Activated T-cell treated with anti-CD3 and anti-CD28 coated beads, Interleukin-2, amount 50 U/mL, for 24 hours (primary cell): Measurements from ENCODE around the gene RALY.
"Not testable (repeated sequence)": the region's sequence is repeated elsewhere in the genome, so short reads cannot be mapped to it uniquely, and the experiment has no call there.

Source experiments
- DNase-seq: peaks from one replicate; pipeline ENCODE4 v3.0.0-alpha.2; 2020
- H3K27ac Mint-ChIP-seq: 2 replicates; pipeline ENCODE4 v1.8.0; 2020; ENCODE audit warnings: mild to moderate bottlenecking, mixed read lengths
- H3K27me3 Mint-ChIP-seq: 2 replicates; pipeline ENCODE4 v1.8.0; 2020; ENCODE audit warnings: mixed read lengths
- H3K36me3 Mint-ChIP-seq: 2 replicates; pipeline ENCODE4 v1.8.0; 2020; ENCODE audit warnings: low read depth, mixed read lengths
- H3K4me1 Mint-ChIP-seq: 2 replicates; pipeline ENCODE4 v1.8.0; 2020; ENCODE audit warnings: low read depth, mixed read lengths
- H3K4me3 Mint-ChIP-seq: 2 replicates; pipeline ENCODE4 v1.8.0; 2020; ENCODE audit warnings: mild to moderate bottlenecking, moderate library complexity, mixed read lengths
- H3K9me3 Mint-ChIP-seq: 2 replicates; pipeline ENCODE4 v1.8.0; 2020; ENCODE audit warnings: mixed read lengths

Gene RALY

DNA sequence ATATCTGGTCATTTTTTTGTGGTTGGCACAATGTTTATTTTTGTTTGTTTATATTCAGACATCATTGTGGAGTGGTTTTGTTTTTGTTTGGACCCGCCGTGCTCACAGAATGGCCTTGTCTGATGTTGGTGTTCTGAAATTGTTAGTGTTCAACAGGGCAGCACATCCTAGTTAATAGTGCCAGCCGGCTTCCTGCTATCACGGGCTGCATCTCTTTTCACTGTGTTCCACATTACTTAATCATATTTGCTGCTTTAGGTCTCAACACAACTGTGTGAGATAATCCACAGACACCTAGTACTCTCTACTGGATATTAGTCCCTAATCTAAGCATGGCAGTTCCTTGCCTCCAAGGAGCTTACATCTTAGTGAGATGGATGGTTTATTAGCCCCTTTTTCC, 121.1 kb downstream of the RALY start:
- H3K4me1 Mint-ChIP-seq: peaks cover 14% of the 10 kb centered on the region
- no peak for DNase-seq
- H3K9me3 Mint-ChIP-seq: no peaks in the 10 kb centered on the region
- H3K36me3 Mint-ChIP-seq: peaks cover 24% of the 10 kb centered on the region
- H3K27me3 Mint-ChIP-seq: no peaks in the 10 kb centered on the region
- H3K27ac Mint-ChIP-seq: no peak overlapping the region
- no peak overlapping the region for H3K4me3 Mint-ChIP-seq

DNA sequence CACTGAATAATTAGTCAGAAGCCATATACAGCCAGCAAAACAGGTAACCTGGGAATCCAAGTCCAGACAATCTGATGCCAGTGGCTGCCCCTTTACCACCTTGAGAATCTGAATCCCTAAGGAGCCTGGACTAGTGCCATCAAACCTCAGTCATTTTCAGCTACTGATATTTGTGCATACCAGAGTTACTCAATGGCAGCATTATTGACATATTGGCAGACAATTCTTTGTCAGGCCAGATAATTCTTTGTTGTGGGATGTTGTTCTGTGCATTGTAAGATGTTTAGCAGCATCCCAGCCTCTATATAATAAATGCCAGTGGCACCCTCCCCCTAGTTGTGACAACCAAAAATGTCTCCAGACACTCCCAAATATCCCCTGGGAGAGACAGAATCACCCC, 121.5 kb downstream of the RALY start:
- H3K27ac Mint-ChIP-seq: no peak overlapping the region
- H3K27me3 Mint-ChIP-seq: no peaks in the 10 kb centered on the region
- peaks cover 19% of the 10 kb centered on the region for H3K36me3 Mint-ChIP-seq
- no peak overlapping the region for H3K4me3 Mint-ChIP-seq
- DNase-seq: no peak
- no peaks in the 10 kb centered on the region for H3K9me3 Mint-ChIP-seq
- H3K4me1 Mint-ChIP-seq: peaks cover 11% of the 10 kb centered on the region

DNA sequence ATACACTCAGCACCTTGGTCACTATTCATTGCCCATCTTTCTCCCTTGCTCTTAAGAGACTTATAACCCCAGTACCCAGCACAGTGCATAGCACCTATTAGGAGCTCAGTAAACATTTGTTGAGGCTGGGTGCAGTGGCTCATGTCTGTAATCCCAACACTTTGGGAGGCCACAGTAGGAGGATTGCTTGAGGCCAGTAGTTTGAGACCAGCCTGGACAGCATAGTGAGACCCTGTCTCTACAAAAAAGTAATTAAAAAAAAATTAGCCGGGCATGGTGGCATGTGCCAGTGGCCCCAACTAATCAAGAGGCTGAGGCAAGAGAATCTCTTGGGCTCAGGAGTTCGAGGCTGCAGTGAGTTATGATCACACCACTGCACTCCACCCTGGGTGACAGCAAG, 126.5 kb downstream of the RALY start:
- no peak overlapping the region for H3K4me3 Mint-ChIP-seq
- no peaks in the 10 kb centered on the region for H3K9me3 Mint-ChIP-seq
- no peak overlapping the region for H3K27ac Mint-ChIP-seq
- no peaks in the 10 kb centered on the region for H3K36me3 Mint-ChIP-seq
- H3K4me1 Mint-ChIP-seq: peaks cover 10% of the 10 kb centered on the region
- no peaks in the 10 kb centered on the region for H3K27me3 Mint-ChIP-seq
- DNase-seq: no peak

DNA sequence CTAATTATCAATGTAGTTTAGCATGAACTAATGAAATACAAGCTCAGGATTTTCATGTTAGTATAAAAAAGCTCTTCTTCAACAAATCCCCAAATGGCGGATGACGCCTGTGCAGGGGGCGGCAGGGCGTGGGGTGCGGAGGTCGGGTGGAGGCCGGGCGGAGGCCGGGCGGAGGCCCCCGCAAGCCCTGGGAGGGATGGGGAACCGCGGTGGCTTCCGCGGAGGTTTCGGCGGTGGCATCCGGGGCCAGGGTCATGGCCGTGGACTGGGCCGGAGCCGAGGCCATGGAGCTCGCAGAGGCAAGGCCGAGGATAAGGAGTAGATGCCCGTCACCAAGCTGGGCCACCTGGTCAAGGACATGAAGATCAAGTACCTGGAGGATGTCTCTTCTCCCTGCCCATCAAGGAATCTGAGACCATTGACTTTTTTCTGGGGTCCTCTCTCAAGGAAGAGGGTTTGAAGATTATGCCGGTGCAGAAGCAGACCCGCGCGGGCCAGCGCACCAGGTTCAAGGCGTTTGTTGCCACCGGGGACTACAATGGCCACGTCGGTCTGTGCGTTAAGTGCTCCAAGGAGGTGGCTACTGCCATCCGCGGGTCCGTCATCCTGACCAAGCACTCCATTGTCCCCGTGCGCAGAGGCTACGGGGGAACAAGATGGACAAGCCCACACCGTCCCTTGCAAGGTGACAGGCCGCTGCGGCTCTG, 128.7 kb downstream of the RALY start:
- Mint-ChIP-seq H3K27ac (no peak overlapping the region), H3K4me3 (no peak overlapping the region), H3K9me3 (no peaks in the 10 kb centered on the region), H3K4me1 (peaks cover 10% of the 10 kb centered on the region), H3K36me3 (no peaks in the 10 kb centered on the region), H3K27me3 (no peaks in the 10 kb centered on the region)
- DNase-seq: no peak

DNA sequence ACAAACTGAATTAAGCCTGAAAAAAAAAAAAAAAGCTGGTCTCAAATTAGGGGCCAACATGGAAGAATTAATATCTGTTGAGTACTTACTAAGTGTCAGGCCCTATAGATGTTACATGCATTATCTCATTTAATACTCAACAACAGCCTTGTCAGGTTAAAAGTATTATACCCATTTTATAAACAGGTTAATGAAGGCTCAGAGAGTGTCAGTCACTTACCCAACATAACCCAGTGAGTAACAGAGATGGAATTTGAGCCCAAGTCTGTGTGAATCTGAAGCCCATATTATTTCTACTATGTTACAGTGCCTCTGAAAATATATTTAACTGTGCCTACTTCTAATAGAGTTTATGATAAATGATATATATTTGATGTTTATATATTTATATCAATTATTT, 129.6 kb downstream of the RALY start:
- Mint-ChIP-seq H3K4me3 (no peak overlapping the region), H3K27ac (no peak overlapping the region), H3K36me3 (no peaks in the 10 kb centered on the region), H3K27me3 (no peaks in the 10 kb centered on the region), H3K9me3 (no peaks in the 10 kb centered on the region), H3K4me1 (peaks cover 10% of the 10 kb centered on the region)
- no peak for DNase-seq

DNA sequence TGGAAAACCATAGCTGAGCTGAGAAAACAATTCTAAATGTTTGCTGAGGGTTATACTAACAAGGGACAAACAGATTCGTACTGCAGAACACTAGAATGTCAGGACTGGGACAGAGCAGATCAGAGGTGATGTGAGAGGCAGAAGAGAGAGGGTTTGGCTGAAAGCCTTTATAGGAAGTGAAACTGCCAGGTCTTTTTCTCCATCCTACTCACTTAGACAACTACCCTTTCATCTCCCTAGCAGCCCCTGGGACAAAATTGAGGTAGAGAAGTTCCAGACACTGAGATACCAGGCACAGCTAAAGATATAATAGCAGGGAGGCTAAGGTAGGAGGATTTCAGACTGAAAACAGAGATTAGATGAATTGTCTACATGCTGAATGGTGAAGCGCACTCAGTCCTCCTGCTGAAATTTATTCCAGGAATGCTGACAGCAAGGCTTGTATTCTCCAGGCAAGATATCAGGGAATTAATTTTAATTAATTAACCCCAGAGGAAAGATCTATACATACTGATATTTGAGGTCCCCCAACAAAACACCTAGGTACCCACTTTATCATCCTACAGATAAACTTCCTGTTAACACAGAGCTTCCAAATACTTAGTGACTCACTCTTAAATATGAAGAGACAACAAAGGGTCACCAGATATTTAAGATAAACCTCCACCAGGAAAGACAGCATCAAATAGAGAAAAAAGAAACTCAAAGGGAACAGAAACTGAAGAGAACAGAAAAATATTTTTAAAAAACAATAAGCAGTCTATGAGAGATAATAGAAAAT, 130.9 kb downstream of the RALY start:
- Mint-ChIP-seq H3K9me3 (no peaks in the 10 kb centered on the region), H3K27ac (no peak overlapping the region), H3K36me3 (no peaks in the 10 kb centered on the region), H3K4me1 (peaks cover 14% of the 10 kb centered on the region), H3K4me3 (no peak overlapping the region), H3K27me3 (no peaks in the 10 kb centered on the region)
- no peak for DNase-seq

DNA sequence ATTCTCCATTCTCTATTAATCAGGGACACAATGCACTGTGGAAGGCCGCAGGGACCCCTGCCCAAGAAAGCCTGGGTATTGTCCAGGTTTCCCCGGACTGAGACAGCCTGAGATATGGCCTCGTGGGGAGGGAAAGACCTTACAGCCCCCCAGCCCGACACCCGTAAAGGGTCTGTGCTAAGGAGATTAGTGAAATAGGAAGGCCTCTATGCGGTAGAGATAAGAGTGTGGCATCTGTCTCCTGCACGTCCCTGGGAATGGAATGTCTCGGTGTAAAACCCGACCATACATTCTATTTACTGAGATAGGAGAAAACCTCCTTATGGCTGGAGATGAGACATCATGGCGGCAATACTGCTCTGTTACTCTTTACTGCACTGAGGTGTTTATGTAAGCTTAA, 134.1 kb downstream of the RALY start:
- peaks cover 14% of the 10 kb centered on the region for H3K4me1 Mint-ChIP-seq
- no peak overlapping the region for H3K4me3 Mint-ChIP-seq
- H3K36me3 Mint-ChIP-seq: no peaks in the 10 kb centered on the region
- H3K27ac Mint-ChIP-seq: no peak overlapping the region
- no peak for DNase-seq
- no peaks in the 10 kb centered on the region for H3K9me3 Mint-ChIP-seq
- H3K27me3 Mint-ChIP-seq: no peaks in the 10 kb centered on the region

DNA sequence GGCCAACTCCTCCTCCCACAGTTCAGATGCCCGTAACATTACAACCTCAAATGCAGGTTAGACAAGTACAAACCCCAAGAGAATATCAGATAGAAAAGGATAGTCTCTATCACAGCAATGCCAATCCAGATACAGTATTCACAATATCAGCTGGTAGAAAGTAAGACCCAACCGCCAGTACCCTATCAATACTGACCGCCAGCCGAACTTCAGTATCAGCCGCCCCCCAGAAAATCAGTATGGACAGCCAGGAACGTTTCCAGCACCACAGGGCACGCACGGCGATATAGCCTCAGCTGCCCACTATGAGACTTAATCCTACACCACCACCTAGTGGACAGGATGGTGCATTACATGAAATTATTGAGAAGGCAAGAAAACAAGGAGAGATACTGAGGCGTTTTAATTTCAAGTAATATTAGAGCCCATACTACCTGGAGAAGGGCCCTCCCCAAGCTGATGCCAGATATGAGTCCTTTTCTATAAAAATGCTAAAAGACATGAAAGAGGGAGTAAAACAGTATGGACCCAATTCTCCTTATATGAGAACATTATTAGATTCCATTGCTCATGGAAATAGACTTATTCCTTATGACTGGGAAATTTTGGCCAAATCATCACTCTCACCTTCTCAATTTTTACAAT, 135.9 kb downstream of the RALY start:
- no peaks in the 10 kb centered on the region for H3K36me3 Mint-ChIP-seq
- H3K4me3 Mint-ChIP-seq: no peak overlapping the region
- H3K27me3 Mint-ChIP-seq: no peaks in the 10 kb centered on the region
- no peaks in the 10 kb centered on the region for H3K9me3 Mint-ChIP-seq
- peak; percentile 68 for DNase-seq
- peaks cover 8% of the 10 kb centered on the region for H3K4me1 Mint-ChIP-seq
- H3K27ac Mint-ChIP-seq: no peak overlapping the region

DNA sequence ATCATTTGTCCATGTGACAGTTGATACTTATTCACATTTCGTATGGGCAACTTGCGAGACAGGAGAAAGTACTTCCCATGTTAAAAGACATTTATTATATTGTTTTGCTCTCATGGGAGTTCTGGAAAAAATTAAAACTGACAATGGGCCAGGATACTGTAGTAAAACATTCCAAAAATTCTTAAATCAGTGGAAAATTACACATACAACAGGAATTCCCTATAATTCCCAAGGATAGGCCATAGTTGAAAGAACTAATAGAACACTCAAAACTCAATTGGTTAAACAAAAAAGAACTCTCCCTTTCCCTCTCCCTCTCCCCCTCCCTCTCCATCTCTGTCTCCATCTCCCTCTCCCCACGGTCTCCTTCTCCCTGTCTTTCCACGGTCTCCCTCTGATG, 137.8 kb downstream of the RALY start:
- Mint-ChIP-seq H3K4me3 (no peak overlapping the region), H3K4me1 (peaks cover 4% of the 10 kb centered on the region), H3K27me3 (no peaks in the 10 kb centered on the region), H3K36me3 (no peaks in the 10 kb centered on the region), H3K27ac (no peak overlapping the region), H3K9me3 (no peaks in the 10 kb centered on the region)
- DNase-seq: no peak

DNA sequence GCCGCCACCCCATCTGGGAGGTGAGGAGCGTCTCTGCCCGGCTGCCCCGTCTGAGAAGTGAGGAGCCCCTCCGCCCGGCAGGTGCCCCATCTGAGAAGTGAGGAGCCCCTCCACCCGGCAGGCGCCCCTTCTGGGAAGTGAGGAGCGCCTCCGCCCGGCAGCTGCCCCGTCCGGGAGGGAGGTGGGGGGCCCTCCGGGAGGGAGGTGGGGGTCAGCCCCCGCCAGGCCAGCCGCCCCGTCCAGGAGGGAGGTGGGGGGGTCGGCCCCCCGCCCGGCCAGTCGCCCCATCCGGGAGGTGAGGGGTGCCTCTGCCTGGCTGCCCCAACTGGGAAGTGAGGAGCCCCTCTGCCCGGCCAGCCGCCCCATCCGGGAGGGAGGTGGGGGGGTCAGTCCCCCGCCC, 138.8 kb downstream of the RALY start:
- H3K36me3 Mint-ChIP-seq: not testable (repeated sequence)

DNA sequence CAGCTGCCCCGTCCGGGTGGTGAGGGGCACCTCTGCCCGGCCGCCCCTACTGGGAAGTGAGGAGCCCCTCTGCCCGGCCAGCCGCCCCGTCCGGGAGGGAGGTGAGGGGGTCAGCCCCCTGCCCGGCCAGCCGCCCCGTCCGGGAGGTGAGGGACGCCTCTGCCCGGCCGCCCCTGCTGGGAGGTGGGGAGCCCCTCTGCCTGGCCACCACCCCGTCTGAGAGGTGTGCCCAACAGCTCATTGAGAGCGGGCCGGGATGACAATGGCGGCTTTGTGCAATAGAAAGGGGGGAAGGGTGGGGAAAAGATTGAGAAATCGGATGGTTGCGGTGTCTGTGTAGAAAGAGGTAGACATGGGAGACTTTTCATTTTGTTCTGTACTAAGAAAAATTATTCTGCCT, 139.2 kb downstream of the RALY start:
- not testable (repeated sequence) for H3K4me3 Mint-ChIP-seq, H3K27me3 Mint-ChIP-seq, DNase-seq, H3K36me3 Mint-ChIP-seq, H3K9me3 Mint-ChIP-seq, H3K4me1 Mint-ChIP-seq, H3K27ac Mint-ChIP-seq

More for the DNA sequence above, 138.8 kb downstream of the RALY start:
- not testable (repeated sequence) for H3K9me3 Mint-ChIP-seq, H3K4me3 Mint-ChIP-seq, DNase-seq, H3K4me1 Mint-ChIP-seq, H3K27me3 Mint-ChIP-seq, H3K27ac Mint-ChIP-seq

DNA sequence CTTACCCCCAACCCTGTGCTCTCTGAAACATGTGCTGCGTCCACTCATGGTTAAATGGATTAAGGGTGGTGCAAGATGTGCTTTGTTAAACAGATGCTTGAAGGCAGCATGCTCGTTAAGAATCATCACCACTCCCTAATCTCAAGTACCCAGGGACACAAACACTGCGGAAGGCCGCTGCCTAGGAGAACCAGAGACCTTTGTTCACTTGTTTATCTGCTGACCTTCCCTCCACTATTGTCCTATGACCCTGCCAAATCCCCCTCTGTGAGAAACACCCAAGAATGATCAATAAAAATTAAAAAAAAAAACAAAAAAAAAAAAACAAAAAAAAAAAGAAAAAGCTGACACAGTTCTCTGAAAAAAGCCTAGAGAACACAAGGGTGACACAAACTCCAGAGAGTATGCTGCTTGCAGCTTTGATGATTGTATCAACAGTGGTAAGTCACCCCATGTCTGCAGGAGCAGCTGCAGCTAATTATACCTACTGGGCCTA, 139.7 kb downstream of the RALY start:
- DNase-seq, H3K36me3 Mint-ChIP-seq, H3K4me3 Mint-ChIP-seq, H3K4me1 Mint-ChIP-seq, H3K9me3 Mint-ChIP-seq, H3K27ac Mint-ChIP-seq, H3K27me3 Mint-ChIP-seq: not testable (repeated sequence)
